HepG2 (cell line): ENCODE measurements around the gene GRM2. TPM values are rescaled to one million over a fixed set of nuclear protein-coding genes. Genes with fewer than 3 reads are reported as not detected.

Experiments
- FOSL2 ChIP-seq: sonication (generic); formaldehyde crosslinking; IDR thresholded peaks from 2 replicates; pipeline ENCODE4 v1.4.0; 2020; ENCODE audit warnings: missing genetic modification reagents
- GABPB1 ChIP-seq: IDR thresholded peaks from 2 replicates; pipeline ENCODE4 v1.6.1; 2016; ENCODE audit warnings: mild to moderate bottlenecking, missing genetic modification reagents, moderate library complexity, missing compliant biosample characterization
- PAX8 ChIP-seq: sonication (generic); formaldehyde crosslinking; IDR thresholded peaks from 2 replicates; pipeline ENCODE4 v1.8.0; 2022; ENCODE audit warnings: mild to moderate bottlenecking, missing genetic modification reagents, borderline replicate concordance
- SOX6 ChIP-seq, 2 experiments: fragments of 450-650 bp in 1 of 2; sonication (generic) in 1 of 2; formaldehyde crosslinking in 1 of 2; IDR thresholded peaks; 2 replicates each; pipeline versions ENCODE4 v1.4.0 to v1.6.1; 2017 to 2020; ENCODE audit warnings: antibody characterized with exemption in 1 of 2, mild to moderate bottlenecking in 1 of 2, missing genetic modification reagents in 1 of 2
- STAT6 ChIP-seq: sonication (generic); formaldehyde crosslinking; IDR thresholded peaks from 2 replicates; pipeline ENCODE4 v1.4.0; 2020; ENCODE audit warnings: missing genetic modification reagents, mild to moderate bottlenecking, borderline replicate concordance
- ZNF24 ChIP-seq: fragments of 450-650 bp; IDR thresholded peaks from 2 replicates; pipeline ENCODE4 v1.6.1; 2017; ENCODE audit warnings: antibody characterized with exemption, mild to moderate bottlenecking
- ZNF251 ChIP-seq: sonication (generic); formaldehyde crosslinking; IDR thresholded peaks from 2 replicates; pipeline ENCODE4 v1.9.0; 2021; ENCODE audit warnings: mild to moderate bottlenecking, missing genetic modification reagents
- ZNF800 ChIP-seq: sonication (generic); formaldehyde crosslinking; IDR thresholded peaks from 2 replicates; pipeline ENCODE4 v1.4.0; 2020; ENCODE audit warnings: missing genetic modification reagents
- polyA plus RNA-seq, 8 experiments: library from polyadenylated mRNA; depleted of rRNA in 3 of 8; stranded (reverse) in 7 of 8; unstranded in 1 of 8; fragments of >200 nt; fragmentation: Illumina TruSeq in 4 of 8; extraction: Trizol in 4 of 8; gene quantifications; 2 replicates each; pipeline versions ENCODE4 v1.2.1 to v1.2.3, GENCODE V29; 2011 to 2016; ENCODE audit warnings: low read depth in 4 of 8, missing spikeins in 1 of 8, mixed read lengths in 1 of 8; ENCODE audit not compliant: insufficient read depth in 1 of 8
- total RNA-seq, 5 experiments: library from RNA; depleted of rRNA; stranded (reverse); fragments of >200 nt; fragmentation: Illumina TruSeq; extraction: Trizol; gene quantifications; 2 replicates each; pipeline ENCODE4 v1.2.3, GENCODE V29; 2016; ENCODE audit warnings: low read depth in 1 of 5
- TF ChIP-seq, protein P1 (sequence below): sonication (generic); formaldehyde crosslinking; IDR thresholded peaks from 2 replicates; pipeline ENCODE4 v1.8.1; 2023; ENCODE audit warnings: mild to moderate bottlenecking, inconsistent platforms, moderate library complexity, missing genetic modification reagents, borderline replicate concordance

GRM2 gene
- total and polyA plus RNA-seq, 2 of the 13 experiments (the other 11 are each of a cell fraction or from before 2014, with no cell fraction given) = 0.04 to 0.07 TPM

- 0 out of 2 replicates have a peak, but pooled peaks have one; percentile 19 for TF ChIP-seq FOSL2
- TF ChIP-seq STAT6 (CRISPR knock-in tag) = no peak
- TF ChIP-seq, protein P1, sequence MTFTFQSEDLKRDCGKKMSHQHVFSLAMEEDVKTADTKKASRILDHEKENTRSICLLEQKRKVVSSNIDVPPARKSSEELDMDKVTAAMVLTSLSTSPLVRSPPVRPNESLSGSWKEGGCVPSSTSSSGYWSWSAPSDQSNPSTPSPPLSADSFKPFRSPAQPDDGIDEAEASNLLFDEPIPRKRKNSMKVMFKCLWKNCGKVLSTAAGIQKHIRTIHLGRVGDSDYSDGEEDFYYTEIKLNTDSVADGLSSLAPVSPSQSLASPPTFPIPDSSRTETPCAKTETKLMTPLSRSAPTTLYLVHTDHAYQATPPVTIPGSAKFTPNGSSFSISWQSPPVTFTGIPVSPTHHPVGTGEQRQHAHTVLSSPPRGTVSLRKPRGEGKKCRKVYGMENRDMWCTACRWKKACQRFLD = no peak
- no peak for TF ChIP-seq GABPB1 (CRISPR knock-in tag)
- no peak for TF ChIP-seq ZNF800 (CRISPR knock-in tag)
- no peak for TF ChIP-seq ZNF24
- TF ChIP-seq PAX8 (CRISPR knock-in tag) = no peak
- TF ChIP-seq ZNF251 = no peak
- TF ChIP-seq SOX6 (IDR thresholded peaks at IDR 0.05) = no peak
- TF ChIP-seq SOX6 (CRISPR knock-in tag; IDR thresholded peaks at IDR 0.05) = no peak
Observed at GRCh38 chr3:51682079-51682478, 24.8 kb upstream of the GRM2 start (continued).
